ENCODE measurements around the gene SDF2L1. TPM values are rescaled to one million over a fixed set of nuclear protein-coding genes. Genes with fewer than 3 reads are reported as not detected.

The SDF2L1 gene
- total and polyA plus RNA-seq, 2 donors (not counting 3 experiments of a cell fraction or from before 2014, with no cell fraction given), result 66.7 to 79.5 TPM

DNA sequence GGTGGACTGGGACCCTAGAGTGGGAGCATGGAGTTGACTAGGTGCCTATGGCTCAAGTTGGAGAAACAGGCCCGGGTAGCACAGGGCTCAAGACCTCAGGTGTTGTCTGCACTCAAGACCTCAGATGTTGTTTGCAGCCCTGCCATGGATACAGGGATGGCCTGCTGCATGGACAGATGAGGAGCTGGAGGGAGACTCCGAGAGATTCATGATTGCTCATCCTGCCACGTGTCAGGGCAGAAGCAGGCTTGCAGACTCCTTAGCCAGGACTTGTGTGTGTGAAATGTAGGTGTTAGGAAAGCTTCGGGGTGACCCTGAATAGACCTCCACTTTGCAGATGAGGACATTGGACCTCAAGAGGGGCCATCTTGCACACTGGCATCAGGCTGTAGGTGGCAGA, 8.6 kb upstream of the SDF2L1 start:
- no TSS peak for BruUV-seq (replicated peaks)
- Histone ChIP-seq H3K9ac (replicated peaks; ENCODE audit: extremely low read depth, insufficient read depth, low read length) (no peak overlapping the region), H3K9me1 (replicated peaks; ENCODE audit: control insufficient read depth, extremely low read depth, insufficient read depth, low read length) (no peaks in the 10 kb centered on the region), H3K4me2 (ENCODE audit: insufficient read depth, low read length) (no peak overlapping the region), H2AFZ (ENCODE audit: low read depth, low read length) (no peak overlapping the region), H4K20me1 (replicated peaks; ENCODE audit: control insufficient read depth, extremely low read depth, insufficient read depth, low read length) (no peaks in the 10 kb centered on the region), H3K4me3 (replicated peaks in 1 of 3; ENCODE audit: insufficient read depth in 1 of 3, low read depth in 1 of 3, low read length in 3 of 3) (no peak overlapping the region), H3K4me1 (ENCODE audit: control insufficient read depth, extremely low read depth, insufficient read depth, low read length) (no peaks in the 10 kb centered on the region), H3K9me3 (replicated peaks; ENCODE audit: control insufficient read depth, insufficient read depth, low read length) (no peaks in the 10 kb centered on the region), H3K27me3 (ENCODE audit: control insufficient read depth in 2 of 2, insufficient read depth in 2 of 2, low read length in 2 of 2) (no peaks in the 10 kb centered on the region), H3K36me3 (ENCODE audit: control insufficient read depth in 2 of 2, extremely low read depth in 1 of 2, insufficient read depth in 2 of 2, low read length in 2 of 2) (no peaks in the 10 kb centered on the region), H3K79me2 (ENCODE audit: control insufficient read depth, insufficient read depth, low read length) (peaks cover 12% of the 10 kb centered on the region), H3K27ac (ENCODE audit: insufficient read depth, low read depth, low read length) (no peak overlapping the region)
- CTCF ChIA-PET, result interaction anchor here (1.9 to 2.8 kb wide), 2 partner anchors 9 to 13 kb away, joined by 8 to 11 read pairs; partner anchors contain the start of gene SDF2L1
- no peak for TF ChIP-seq EZH2 (IDR thresholded peaks at IDR 0.05; ENCODE audit: borderline replicate concordance, low read depth, low read length, severe bottlenecking)
- no peak for TF ChIP-seq POLR2AphosphoS5 (IDR thresholded peaks at IDR 0.05; ENCODE audit: insufficient read depth, low read depth, low read length)
- no peak for TF ChIP-seq CTCF (IDR thresholded peaks at IDR 0.05; ENCODE audit: extremely low read depth in 1 of 2, insufficient read depth in 1 of 2, low read depth in 1 of 2, low read length in 2 of 2)
- no peak for TF ChIP-seq FOS (IDR thresholded peaks at IDR 0.05; ENCODE audit: borderline replicate concordance, insufficient read depth, low read length)
- no peak for TF ChIP-seq GATA2 (IDR thresholded peaks at IDR 0.05; ENCODE audit: insufficient read depth, insufficient read length, low read depth, low read length)
- no peak for TF ChIP-seq JUN (IDR thresholded peaks at IDR 0.05; ENCODE audit: borderline replicate concordance, insufficient read depth, insufficient read length, low read depth)
- TF ChIP-seq MYC (IDR thresholded peaks at IDR 0.05; ENCODE audit: low read depth, low read length), result no peak
- no peak for TF ChIP-seq POLR2A (IDR thresholded peaks at IDR 0.05; ENCODE audit: low read depth, low read length)
- TF ChIP-seq, protein P1, sequence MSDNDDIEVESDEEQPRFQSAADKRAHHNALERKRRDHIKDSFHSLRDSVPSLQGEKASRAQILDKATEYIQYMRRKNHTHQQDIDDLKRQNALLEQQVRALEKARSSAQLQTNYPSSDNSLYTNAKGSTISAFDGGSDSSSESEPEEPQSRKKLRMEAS (IDR thresholded peaks at IDR 0.05; ENCODE audit: insufficient read depth, insufficient read length), result no peak
- FAIRE-seq (no peak), DNase-seq (ENCODE audit: low read depth, low spot score) (no peak)
- POLR2A ChIA-PET, result interaction anchor here (0.6 kb wide), 1 partner anchor 17 kb away, joined by 3 read pairs; no protein-coding TSS in a partner anchor
- dilution Hi-C loops (cut with MboI; ENCODE audit: extremely low pct_ligation_motif_present, low sequenced_read_pairs), result no loop called here
- intact Hi-C loops (cut with micrococcal nuclease), result no loop called here
